IMR-90 (cell line): ENCODE data around the gene VWA8. TPM values are rescaled to one million over a fixed set of nuclear protein-coding genes. Genes with fewer than 3 reads are reported as not detected.
A peak's percentile ranks its signal among the peaks of the same experiment; 100 is the strongest.

Experiments
- ATAC-seq: fragments of 200-7000 bp; cut with Tn5 transposase; 2 replicates; pipeline ENCODE4 v1.9.1; 2020; ENCODE audit warnings: low read depth, mild to moderate bottlenecking, moderate library complexity
- BruUV-seq: library from RNA; stranded (reverse); fragments of 400-500 nt; replicated peaks from 2 replicates; lab custom pipeline; 2021; lab: Mats Ljungman, UMichigan
- CTCF ChIA-PET: fragments of 300-600 bp; formaldehyde crosslinking; extraction: SDS; loops from one replicate; lab custom pipeline; 2021; ENCODE audit warnings: antibody characterized with exemption; lab: Yijun Ruan, JAX
- POLR2A ChIA-PET: fragments of 300-600 bp; sonication (Branson Sonifier 250); formaldehyde crosslinking; loops from one replicate; lab custom pipeline; 2022; ENCODE audit warnings: antibody characterized with exemption; ENCODE audit not compliant: unreplicated experiment; lab: Charles Lee
- DNase-seq: peaks from one replicate; pipeline ENCODE4 v3.0.0; 2013
- H2AFZ ChIP-seq: replicated peaks from 2 replicates; pipeline ENCODE3; 2013; ENCODE audit warnings: low read length, mild to moderate bottlenecking; ENCODE audit not compliant: poor library complexity
- H2AK5ac ChIP-seq: 2 replicates; pipeline ENCODE4 v1.6.1; 2013; ENCODE audit warnings: low read depth, low read length, inconsistent platforms
- H2AK9ac ChIP-seq: replicated peaks from 2 replicates; pipeline ENCODE3; 2013; ENCODE audit warnings: mild to moderate bottlenecking, low read depth, low read length, moderate library complexity; ENCODE audit not compliant: poor library complexity
- H2BK120ac ChIP-seq: 2 replicates; pipeline ENCODE4 v1.6.1; 2013; ENCODE audit warnings: low read depth, low read length, inconsistent platforms
- H2BK15ac ChIP-seq: 3 replicates; pipeline ENCODE4 v1.6.1; 2013; ENCODE audit warnings: low read depth, low read length, inconsistent platforms
- H2BK20ac ChIP-seq: 2 replicates; pipeline ENCODE4 v1.6.1; 2013; ENCODE audit warnings: low read depth, mild to moderate bottlenecking, inconsistent platforms, low read length, moderate library complexity
- H2BK5ac ChIP-seq: 2 replicates; pipeline ENCODE4 v1.6.1; 2013; ENCODE audit warnings: mild to moderate bottlenecking, low read depth, low read length, inconsistent platforms; ENCODE audit not compliant: poor library complexity, severe bottlenecking
- H3K14ac ChIP-seq: replicated peaks from 2 replicates; pipeline ENCODE4 v1.6.1; 2013; ENCODE audit warnings: low read depth, low read length, inconsistent platforms
- H3K18ac ChIP-seq: 2 replicates; pipeline ENCODE4 v1.6.1; 2013; ENCODE audit warnings: low read depth, low read length, control low read depth
- H3K23ac ChIP-seq: 2 replicates; pipeline ENCODE4 v1.6.1; 2013; ENCODE audit warnings: low read depth, low read length, inconsistent platforms
- H3K27ac ChIP-seq: 2 replicates; pipeline ENCODE4 v1.5.1; 2013; ENCODE audit warnings: mild to moderate bottlenecking, control low read depth, low read length; ENCODE audit not compliant: insufficient read depth
- H3K27me3 ChIP-seq: 2 replicates; pipeline ENCODE4 v1.6.1; 2013; ENCODE audit warnings: low read length; ENCODE audit not compliant: control insufficient read depth, insufficient read depth
- H3K36me3 ChIP-seq: 2 replicates; pipeline ENCODE4 v1.6.1; 2013; ENCODE audit warnings: low read length, mixed read lengths; ENCODE audit not compliant: control insufficient read depth, insufficient read depth
- H3K4ac ChIP-seq: 2 replicates; pipeline ENCODE4 v1.6.1; 2013; ENCODE audit warnings: low read depth, low read length, inconsistent platforms
- H3K4me1 ChIP-seq: 2 replicates; pipeline ENCODE4 v1.6.1; 2013; ENCODE audit warnings: low read length, mixed read lengths; ENCODE audit not compliant: control insufficient read depth, insufficient read depth
- H3K4me2 ChIP-seq: 2 replicates; pipeline ENCODE4 v1.6.1; 2013; ENCODE audit warnings: low read depth, mild to moderate bottlenecking, control low read depth, low read length, moderate library complexity
- H3K4me3 ChIP-seq: 2 replicates; pipeline ENCODE4 v1.5.1; 2013; ENCODE audit warnings: low read depth, mild to moderate bottlenecking, control low read depth, low read length, moderate library complexity; ENCODE audit not compliant: insufficient read depth
- H3K56ac ChIP-seq: 2 replicates; pipeline ENCODE4 v1.6.1; 2013; ENCODE audit warnings: low read length, inconsistent platforms; ENCODE audit not compliant: insufficient read depth; ENCODE audit errors: extremely low read depth
- H3K79me1 ChIP-seq, 2 experiments: 2 replicates each; pipeline ENCODE4 v1.6.1; 2013; ENCODE audit warnings: low read length in 2 of 2, inconsistent platforms in 1 of 2, low read depth in 1 of 2
- H3K9ac ChIP-seq: 2 replicates; pipeline ENCODE4 v1.6.1; 2013; ENCODE audit warnings: low read depth, low read length, control low read depth
- H3K9me1 ChIP-seq: 2 replicates; pipeline ENCODE4 v1.6.1; 2013; ENCODE audit warnings: low read length, inconsistent platforms; ENCODE audit not compliant: insufficient read depth
- H3K9me3 ChIP-seq: 2 replicates; pipeline ENCODE4 v1.6.1; 2013; ENCODE audit warnings: low read length; ENCODE audit not compliant: control insufficient read depth, insufficient read depth
- H4K20me1 ChIP-seq: 2 replicates; pipeline ENCODE4 v1.6.1; 2013; ENCODE audit warnings: low read length, inconsistent platforms; ENCODE audit not compliant: insufficient read depth
- H4K5ac ChIP-seq: 2 replicates; pipeline ENCODE4 v1.6.1; 2013; ENCODE audit warnings: mild to moderate bottlenecking, low read depth, low read length, control low read depth
- H4K8ac ChIP-seq, 2 experiments: 2 replicates each; pipeline ENCODE4 v1.6.1; 2013; ENCODE audit warnings: low read depth in 2 of 2, low read length in 2 of 2, control low read depth in 1 of 2, inconsistent platforms in 1 of 2
- H4K91ac ChIP-seq: 2 replicates; pipeline ENCODE4 v1.6.1; 2013; ENCODE audit warnings: low read depth, low read length, inconsistent platforms; ENCODE audit not compliant: insufficient read depth
- BHLHE40 ChIP-seq: fragments of 150-350 bp; IDR thresholded peaks from 2 replicates; pipeline ENCODE4 v1.6.1; 2016; ENCODE audit warnings: mild to moderate bottlenecking, low read depth, low read length
- CEBPB ChIP-seq: IDR thresholded peaks from 2 replicates; pipeline ENCODE4 v1.6.1; 2012; ENCODE audit warnings: low read depth, low read length, improper control_type of control experiment
- CHD1 ChIP-seq: IDR thresholded peaks from 2 replicates; pipeline ENCODE4 v1.6.1; 2012; ENCODE audit warnings: low read depth, low read length, improper control_type of control experiment
- FOS ChIP-seq: fragments of 150-350 bp; IDR thresholded peaks from 2 replicates; pipeline ENCODE4 v1.6.1; 2016; ENCODE audit warnings: low read depth, low read length
- MAFK ChIP-seq: IDR thresholded peaks from 2 replicates; pipeline ENCODE4 v1.6.1; 2012; ENCODE audit warnings: low read depth, low read length, improper control_type of control experiment
- MAZ ChIP-seq: IDR thresholded peaks from 2 replicates; pipeline ENCODE4 v1.6.1; 2012; ENCODE audit warnings: low read depth, mild to moderate bottlenecking, low read length, improper control_type of control experiment, moderate library complexity, borderline replicate concordance
- NFE2L2 ChIP-seq: fragments of 150-350 bp; IDR thresholded peaks from 2 replicates; pipeline ENCODE4 v1.6.1; 2016; ENCODE audit warnings: low read depth, mild to moderate bottlenecking, low read length
- POLR2A ChIP-seq: IDR thresholded peaks from 2 replicates; pipeline ENCODE4 v1.6.1; 2012; ENCODE audit warnings: mild to moderate bottlenecking, low read depth, low read length
- RAD21 ChIP-seq: IDR thresholded peaks from 2 replicates; pipeline ENCODE4 v1.6.1; 2012; ENCODE audit warnings: low read length, improper control_type of control experiment
- RFX5 ChIP-seq: IDR thresholded peaks from 2 replicates; pipeline ENCODE4 v1.8.0; 2012; ENCODE audit warnings: low read depth, mild to moderate bottlenecking, low read length, moderate library complexity
- SMC3 ChIP-seq: fragments of 150-350 bp; IDR thresholded peaks from 2 replicates; pipeline ENCODE4 v1.6.1; 2016; ENCODE audit warnings: low read depth, mild to moderate bottlenecking, antibody characterized with exemption, low read length, moderate library complexity
- WGBS, 2 experiments: methylation state at CpG; one replicate each; pipeline versions ENCODE4 v1.1.5 to v1.1.7; 2013; ENCODE audit warnings: missing lambda C conversion rate in 2 of 2; ENCODE audit not compliant: insufficient read length in 1 of 2; ENCODE audit errors: extremely low coverage in 2 of 2; 5-methylcytosine and 5-hydroxymethylcytosine counted together
- dilution Hi-C: fragments of 300-500 bp; cut with HindIII; formaldehyde crosslinking; loops from one replicate; pipeline ENCODE4 v1.14.3; 2018; ENCODE audit warnings: low sequenced_read_pairs; ENCODE audit not compliant: unreplicated experiment
- in situ Hi-C: fragments of 300-500 bp; cut with MboI; formaldehyde crosslinking; loops from 3 replicates; pipeline ENCODE4 v1.14.3; 2019; ENCODE audit warnings: low sequenced_read_pairs, inconsistent platforms, mixed read lengths
- intact Hi-C: fragments of 100-400 bp; cut with micrococcal nuclease; formaldehyde crosslinking; loops from 2 replicates; pipeline ENCODE4 v1.10.0; 2022
- polyA plus RNA-seq, 3 experiments: library from polyadenylated mRNA; depleted of rRNA; stranded (reverse); fragments of >200 nt; gene quantifications; 2 replicates each; pipeline ENCODE4 v1.2.3, GENCODE V29; 2012; ENCODE audit warnings: low replicate concordance in 1 of 3
- total RNA-seq: library from RNA; depleted of rRNA; stranded (reverse); fragments of >200 nt; gene quantifications from 2 replicates; pipeline ENCODE4 v1.2.3, GENCODE V29; 2012
- TF ChIP-seq, protein P1 (sequence below): conservative IDR thresholded peaks from 2 replicates; pipeline ENCODE4 v1.5.1; 2012; ENCODE audit warnings: mild to moderate bottlenecking, low read depth, low read length, improper control_type of control experiment
- TF ChIP-seq, protein P2 (sequence below): fragments of 150-350 bp; IDR thresholded peaks from 2 replicates; pipeline ENCODE4 v1.6.1; 2017; ENCODE audit warnings: mild to moderate bottlenecking, antibody characterized with exemption, low read length, low read depth
- TF ChIP-seq, protein P3 (sequence below): fragments of 150-350 bp; IDR thresholded peaks from 2 replicates; pipeline ENCODE4 v1.6.1; 2016; ENCODE audit warnings: low read depth, mild to moderate bottlenecking, low read length, moderate library complexity, borderline replicate concordance

The VWA8 gene
- total and polyA plus RNA-seq, 2 of the 4 experiments (the other 2 are of a cell fraction): 5.9 to 18.3 TPM

DNA sequence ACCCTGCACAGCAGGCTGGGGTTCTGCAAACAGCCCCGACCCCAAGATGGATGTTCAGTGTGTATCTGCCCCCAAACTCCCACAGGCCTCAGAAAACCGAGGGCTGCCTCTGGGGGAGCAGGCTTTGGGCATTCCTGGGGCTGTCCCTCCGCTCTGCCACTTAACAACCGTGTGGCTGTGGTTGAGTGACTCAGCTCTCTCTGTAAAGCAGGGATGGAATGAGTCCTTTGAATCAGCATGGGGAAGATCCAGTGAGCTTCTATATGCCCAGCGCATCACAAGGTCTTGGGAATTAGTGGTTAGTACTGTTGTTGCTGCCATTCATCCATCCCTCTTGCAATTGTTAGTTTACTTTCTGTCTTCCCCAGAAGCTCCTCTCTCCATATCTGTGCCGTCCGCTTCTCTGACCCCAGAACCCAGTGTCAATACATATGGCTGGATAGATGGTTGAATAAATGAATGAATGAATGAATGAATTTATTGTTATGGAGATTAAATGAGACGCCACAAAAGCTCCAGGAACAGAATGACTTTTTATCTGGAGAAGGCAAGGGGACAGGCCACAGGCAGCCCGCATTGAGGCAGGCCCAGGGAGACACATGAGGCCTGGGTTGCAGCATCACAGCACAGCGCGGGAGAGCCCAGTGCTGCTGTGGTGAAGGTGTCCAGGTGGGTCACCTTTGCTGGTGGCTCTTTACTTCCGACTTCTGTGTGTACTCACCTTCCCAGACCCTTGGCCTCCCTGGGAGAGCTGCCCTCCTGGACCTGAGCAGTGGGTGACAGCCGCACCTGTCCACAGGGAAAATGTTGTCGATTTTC, 414.3 kb downstream of the VWA8 start (continued):
- TF ChIP-seq CEBPB (no peak), SMC3 (no peak)

DNA sequence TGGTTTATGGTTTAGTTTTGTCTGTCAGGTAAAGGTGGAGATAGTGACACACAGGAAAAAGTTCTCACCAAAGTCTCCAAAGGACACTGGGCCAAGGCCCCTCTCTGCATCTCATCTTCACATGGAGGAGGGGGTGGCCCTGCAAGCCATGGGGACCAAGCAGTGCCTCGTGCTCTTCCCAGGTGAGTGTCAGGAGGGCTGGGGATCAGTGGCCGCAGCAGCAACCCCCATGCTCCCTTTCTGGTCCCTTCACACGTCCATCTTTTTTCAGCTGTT, 415.5 kb downstream of the VWA8 start:
- in situ Hi-C loops: no loop called here
- TF ChIP-seq BHLHE40 (no peak), MAFK (no peak), NFE2L2 (no peak), SMC3 (no peak), RAD21 (no peak), MAZ (no peak), RFX5 (no peak), CHD1 (no peak), POLR2A (no peak), FOS (no peak)
- TF ChIP-seq, protein P1, sequence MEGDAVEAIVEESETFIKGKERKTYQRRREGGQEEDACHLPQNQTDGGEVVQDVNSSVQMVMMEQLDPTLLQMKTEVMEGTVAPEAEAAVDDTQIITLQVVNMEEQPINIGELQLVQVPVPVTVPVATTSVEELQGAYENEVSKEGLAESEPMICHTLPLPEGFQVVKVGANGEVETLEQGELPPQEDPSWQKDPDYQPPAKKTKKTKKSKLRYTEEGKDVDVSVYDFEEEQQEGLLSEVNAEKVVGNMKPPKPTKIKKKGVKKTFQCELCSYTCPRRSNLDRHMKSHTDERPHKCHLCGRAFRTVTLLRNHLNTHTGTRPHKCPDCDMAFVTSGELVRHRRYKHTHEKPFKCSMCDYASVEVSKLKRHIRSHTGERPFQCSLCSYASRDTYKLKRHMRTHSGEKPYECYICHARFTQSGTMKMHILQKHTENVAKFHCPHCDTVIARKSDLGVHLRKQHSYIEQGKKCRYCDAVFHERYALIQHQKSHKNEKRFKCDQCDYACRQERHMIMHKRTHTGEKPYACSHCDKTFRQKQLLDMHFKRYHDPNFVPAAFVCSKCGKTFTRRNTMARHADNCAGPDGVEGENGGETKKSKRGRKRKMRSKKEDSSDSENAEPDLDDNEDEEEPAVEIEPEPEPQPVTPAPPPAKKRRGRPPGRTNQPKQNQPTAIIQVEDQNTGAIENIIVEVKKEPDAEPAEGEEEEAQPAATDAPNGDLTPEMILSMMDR: no peak
- TF ChIP-seq, protein P2, sequence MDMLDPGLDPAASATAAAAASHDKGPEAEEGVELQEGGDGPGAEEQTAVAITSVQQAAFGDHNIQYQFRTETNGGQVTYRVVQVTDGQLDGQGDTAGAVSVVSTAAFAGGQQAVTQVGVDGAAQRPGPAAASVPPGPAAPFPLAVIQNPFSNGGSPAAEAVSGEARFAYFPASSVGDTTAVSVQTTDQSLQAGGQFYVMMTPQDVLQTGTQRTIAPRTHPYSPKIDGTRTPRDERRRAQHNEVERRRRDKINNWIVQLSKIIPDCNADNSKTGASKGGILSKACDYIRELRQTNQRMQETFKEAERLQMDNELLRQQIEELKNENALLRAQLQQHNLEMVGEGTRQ: no peak
- TF ChIP-seq, protein P3, sequence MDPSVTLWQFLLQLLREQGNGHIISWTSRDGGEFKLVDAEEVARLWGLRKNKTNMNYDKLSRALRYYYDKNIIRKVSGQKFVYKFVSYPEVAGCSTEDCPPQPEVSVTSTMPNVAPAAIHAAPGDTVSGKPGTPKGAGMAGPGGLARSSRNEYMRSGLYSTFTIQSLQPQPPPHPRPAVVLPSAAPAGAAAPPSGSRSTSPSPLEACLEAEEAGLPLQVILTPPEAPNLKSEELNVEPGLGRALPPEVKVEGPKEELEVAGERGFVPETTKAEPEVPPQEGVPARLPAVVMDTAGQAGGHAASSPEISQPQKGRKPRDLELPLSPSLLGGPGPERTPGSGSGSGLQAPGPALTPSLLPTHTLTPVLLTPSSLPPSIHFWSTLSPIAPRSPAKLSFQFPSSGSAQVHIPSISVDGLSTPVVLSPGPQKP: no peak

More for the DNA sequence above, 415.5 kb downstream of the VWA8 start:
- Histone ChIP-seq H3K27ac (no peak overlapping the region), H3K18ac (no peak overlapping the region), H3K79me1 (no peaks in the 10 kb centered on the region), H3K9me1 (peaks cover 9% of the 10 kb centered on the region), H3K4me1 (peaks cover 12% of the 10 kb centered on the region), H3K56ac (no peak overlapping the region), H2BK20ac (no peak overlapping the region; the same call in 1 of the 2 replicates), H3K9ac (no peak overlapping the region), H3K4me2 (no peak overlapping the region), H3K14ac (no peak overlapping the region), H2BK5ac (no peak overlapping the region), H3K36me3 (no peaks in the 10 kb centered on the region), H2AK5ac (no peak overlapping the region), H4K91ac (0 out of 2 replicates have a peak overlapping the region, but pooled peaks have one; percentile 12), H2BK15ac (no peak overlapping the region; the same call in 2 of the 3 replicates), H2AK9ac (no peak overlapping the region), H3K23ac (no peak overlapping the region), H4K8ac (no peak overlapping the region), H4K20me1 (no peaks in the 10 kb centered on the region; the same call in 1 of the 2 replicates), H3K27me3 (no peaks in the 10 kb centered on the region; the same call in 1 of the 2 replicates), H4K5ac (no peak overlapping the region), H3K4ac (no peak overlapping the region), H3K4me3 (no peak overlapping the region), H3K9me3 (peaks cover 3% of the 10 kb centered on the region; the same call in 1 of the 2 replicates), H2BK120ac (peak overlapping the region; percentile 66; the same call in 1 of the 2 replicates), H2AFZ (no peak overlapping the region)
- DNase-seq: no peak
- POLR2A ChIA-PET: no interaction called here
- BruUV-seq: no TSS peak
- intact Hi-C loops: no loop called here
- dilution Hi-C loops: no loop called here
- no CpG with 5 or more reads among the region's 3 CpGs for WGBS, 2 experiments
- no peak for ATAC-seq
- CTCF ChIA-PET: no interaction called here
